HUES6 (cell line): ENCODE measurements around the gene MGAT1.
"Not testable (repeated sequence)": the region's sequence is repeated elsewhere in the genome, so short reads cannot be mapped to it uniquely, and the experiment has no call there.

ENCODE experiments used
- H3K27ac ChIP-seq: 2 replicates; pipeline ENCODE4 v1.7.0; 2013; ENCODE audit warnings: low read depth, mild to moderate bottlenecking, low read length, inconsistent platforms
- H3K27me3 ChIP-seq: 2 replicates; pipeline ENCODE4 v1.6.1; 2013; ENCODE audit warnings: low read length; ENCODE audit not compliant: control insufficient read depth, insufficient read depth
- H3K36me3 ChIP-seq: 2 replicates; pipeline ENCODE4 v1.6.1; 2013; ENCODE audit warnings: low read length; ENCODE audit not compliant: control insufficient read depth, insufficient read depth
- H3K4me1 ChIP-seq: 2 replicates; pipeline ENCODE4 v1.6.1; 2013; ENCODE audit warnings: low read length; ENCODE audit not compliant: control insufficient read depth, insufficient read depth
- H3K4me3 ChIP-seq: 2 replicates; pipeline ENCODE4 v1.5.1; 2013; ENCODE audit warnings: low read depth, low read length
- H3K9ac ChIP-seq: one replicate; pipeline ENCODE4 v1.6.1; 2013; ENCODE audit warnings: mild to moderate bottlenecking, low read length
- H3K9me3 ChIP-seq: 2 replicates; pipeline ENCODE4 v1.6.1; 2013; ENCODE audit warnings: low read depth, low read length; ENCODE audit not compliant: control insufficient read depth, insufficient read depth

Gene MGAT1

GRCh38 chr5:180781900-180782326, 20.7 kb downstream of the MGAT1 start:
- not testable (repeated sequence) for H3K36me3 ChIP-seq, H3K27me3 ChIP-seq, H3K4me3 ChIP-seq, H3K9ac ChIP-seq, H3K9me3 ChIP-seq, H3K27ac ChIP-seq
- H3K4me1 ChIP-seq: peaks cover 20% of the 10 kb centered on the region

- no peaks in the 10 kb centered on the region for H3K27me3 ChIP-seq
Observed at GRCh38 chr5:180779985-180780610, 22.5 kb downstream of the MGAT1 start.

GRCh38 chr5:180777475-180777874, 25.1 kb downstream of the MGAT1 start:
- Histone ChIP-seq H3K27me3 (no peaks in the 10 kb centered on the region), H3K9ac (no peak overlapping the region), H3K9me3 (peaks cover 8% of the 10 kb centered on the region; the same call in 1 of the 2 replicates)

More at GRCh38 chr5:180779985-180780610, 22.5 kb downstream of the MGAT1 start:
- H3K9me3 ChIP-seq: peaks cover 2% of the 10 kb centered on the region; the same call in 1 of the 2 replicates
- H3K27ac ChIP-seq: no peak overlapping the region
- H3K36me3 ChIP-seq: no peaks in the 10 kb centered on the region
- H3K9ac ChIP-seq: no peak overlapping the region
- peaks cover 2% of the 10 kb centered on the region for H3K4me1 ChIP-seq
- no peak overlapping the region for H3K4me3 ChIP-seq

GRCh38 chr5:180776376-180776775, 26.2 kb downstream of the MGAT1 start:
- peaks cover 15% of the 10 kb centered on the region for H3K9me3 ChIP-seq
- H3K4me1 ChIP-seq: no peaks in the 10 kb centered on the region
- no peaks in the 10 kb centered on the region for H3K27me3 ChIP-seq
- H3K27ac ChIP-seq: no peak overlapping the region
- no peak overlapping the region for H3K9ac ChIP-seq
- H3K36me3 ChIP-seq: no peaks in the 10 kb centered on the region
- H3K4me3 ChIP-seq: no peak overlapping the region

More at GRCh38 chr5:180777475-180777874, 25.1 kb downstream of the MGAT1 start:
- Histone ChIP-seq H3K4me1 (no peaks in the 10 kb centered on the region), H3K36me3 (no peaks in the 10 kb centered on the region), H3K27ac (no peak overlapping the region), H3K4me3 (no peak overlapping the region)

GRCh38 chr5:180775624-180776023, 27.0 kb downstream of the MGAT1 start:
- Histone ChIP-seq H3K9ac (no peak overlapping the region), H3K4me1 (no peaks in the 10 kb centered on the region), H3K9me3 (peaks cover 13% of the 10 kb centered on the region), H3K27me3 (no peaks in the 10 kb centered on the region), H3K27ac (no peak overlapping the region), H3K36me3 (no peaks in the 10 kb centered on the region), H3K4me3 (no peak overlapping the region)

GRCh38 chr5:180771839-180772238, 30.8 kb downstream of the MGAT1 start:
- H3K4me1 ChIP-seq: no peaks in the 10 kb centered on the region
- H3K27ac ChIP-seq: no peak overlapping the region
- H3K36me3 ChIP-seq: no peaks in the 10 kb centered on the region
- no peak overlapping the region for H3K4me3 ChIP-seq
- H3K9ac ChIP-seq: no peak overlapping the region
- H3K9me3 ChIP-seq: peaks cover 21% of the 10 kb centered on the region
- no peaks in the 10 kb centered on the region for H3K27me3 ChIP-seq

- H3K27me3 ChIP-seq: no peaks in the 10 kb centered on the region
- H3K9me3 ChIP-seq: peaks cover 27% of the 10 kb centered on the region
- H3K36me3 ChIP-seq: no peaks in the 10 kb centered on the region
- H3K4me3 ChIP-seq: no peak overlapping the region
- no peak overlapping the region for H3K9ac ChIP-seq
- H3K27ac ChIP-seq: no peak overlapping the region
- no peaks in the 10 kb centered on the region for H3K4me1 ChIP-seq
Observed at GRCh38 chr5:180769821-180770220, 32.8 kb downstream of the MGAT1 start.

- H3K9me3 ChIP-seq: peaks cover 10% of the 10 kb centered on the region
- no peak overlapping the region for H3K27ac ChIP-seq
- H3K4me3 ChIP-seq: no peak overlapping the region
- no peaks in the 10 kb centered on the region for H3K27me3 ChIP-seq
- H3K4me1 ChIP-seq: no peaks in the 10 kb centered on the region
- no peak overlapping the region for H3K9ac ChIP-seq
- H3K36me3 ChIP-seq: no peaks in the 10 kb centered on the region
Observed at GRCh38 chr5:180755601-180756000, 47.0 kb downstream of the MGAT1 start.

- H3K9me3 ChIP-seq: no peaks in the 10 kb centered on the region
- H3K4me1 ChIP-seq: no peaks in the 10 kb centered on the region
- no peak overlapping the region for H3K9ac ChIP-seq
- peaks cover 8% of the 10 kb centered on the region; the same call in 1 of the 2 replicates for H3K27me3 ChIP-seq
- H3K27ac ChIP-seq: no peak overlapping the region
- no peak overlapping the region for H3K4me3 ChIP-seq
- H3K36me3 ChIP-seq: no peaks in the 10 kb centered on the region
Observed at GRCh38 chr5:180744253-180744652, 58.4 kb downstream of the MGAT1 start.

- H3K27me3 ChIP-seq: peaks cover 10% of the 10 kb centered on the region; the same call in 1 of the 2 replicates
- H3K4me3 ChIP-seq: no peak overlapping the region
- H3K9me3 ChIP-seq: no peaks in the 10 kb centered on the region
- H3K9ac ChIP-seq: no peak overlapping the region
- no peaks in the 10 kb centered on the region for H3K4me1 ChIP-seq
- H3K36me3 ChIP-seq: no peaks in the 10 kb centered on the region
- no peak overlapping the region for H3K27ac ChIP-seq
Observed at GRCh38 chr5:180742727-180743126, 59.9 kb downstream of the MGAT1 start.

GRCh38 chr5:180740953-180741352, 61.7 kb downstream of the MGAT1 start:
- not testable (repeated sequence) for H3K4me3 ChIP-seq, H3K27me3 ChIP-seq, H3K9ac ChIP-seq, H3K36me3 ChIP-seq, H3K9me3 ChIP-seq, H3K4me1 ChIP-seq, H3K27ac ChIP-seq
